Mesothelial cell of epicardium (in vitro differentiated cells): Measurements from ENCODE around the gene PDE6B. TPM values are rescaled to one million over a fixed set of nuclear protein-coding genes. Genes with fewer than 3 reads are reported as not detected.

Source experiments
- DNase-seq, 2 experiments: peaks; one replicate each; pipeline ENCODE4 v3.0.0; 2021; ENCODE audit warnings: low spot score in 2 of 2; ENCODE audit not compliant: unreplicated experiment in 2 of 2
- H3K27ac Mint-ChIP-seq: 2 replicates; pipeline ENCODE4 v1.8.0; 2021; ENCODE audit warnings: mixed read lengths
- H3K27me3 Mint-ChIP-seq: 2 replicates; pipeline ENCODE4 v1.8.0; 2021; ENCODE audit warnings: low read depth, mixed read lengths
- H3K36me3 Mint-ChIP-seq: 2 replicates; pipeline ENCODE4 v1.8.0; 2021; ENCODE audit warnings: mixed read lengths
- H3K4me1 Mint-ChIP-seq: 2 replicates; pipeline ENCODE4 v1.8.0; 2021; ENCODE audit warnings: mixed read lengths
- H3K4me3 Mint-ChIP-seq: 2 replicates; pipeline ENCODE4 v1.8.0; 2021; ENCODE audit warnings: mild to moderate bottlenecking, moderate library complexity, mixed read lengths
- H3K9me3 Mint-ChIP-seq: 2 replicates; pipeline ENCODE4 v1.8.0; 2021; ENCODE audit warnings: mixed read lengths
- total RNA-seq: library from RNA; stranded (reverse); gene quantifications from 3 replicates; pipeline ENCODE4 v1.2.1, GENCODE V29; 2021
- TF ChIP-seq, protein P1 (sequence below): fragments of 200-600 bp; sonication (generic); IDR thresholded peaks from one replicate; pipeline ENCODE4 v1.5.0; 2021; ENCODE audit warnings: antibody characterized with exemption; ENCODE audit not compliant: unreplicated experiment

PDE6B gene
- total RNA-seq, 1 donor from 2014 or later: 11.6 TPM

DNA sequence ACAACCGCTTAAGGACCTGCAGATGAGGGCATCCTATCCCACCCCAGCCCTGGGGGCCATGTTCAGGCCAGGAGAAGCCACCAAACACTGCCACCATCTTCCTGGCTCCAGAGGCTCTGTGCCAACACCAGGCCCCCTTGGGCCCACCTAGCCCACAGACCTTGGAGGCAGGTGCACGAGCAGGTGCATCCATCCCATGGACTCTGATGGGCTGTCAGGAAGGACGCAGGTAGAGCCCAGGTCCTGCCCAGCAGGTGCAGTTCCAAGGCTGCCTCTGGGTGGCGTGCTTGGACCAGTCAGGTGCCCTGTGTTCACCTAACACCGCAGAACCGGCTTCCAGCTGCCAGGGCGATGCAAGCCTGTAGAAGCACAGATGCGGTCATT is 22.8 kb upstream of the PDE6B start:
- Mint-ChIP-seq H3K36me3 (no peaks in the 10 kb centered on the region), H3K4me3 (no peak overlapping the region), H3K27ac (no peak overlapping the region), H3K27me3 (peaks cover 57% of the 10 kb centered on the region), H3K9me3 (no peaks in the 10 kb centered on the region), H3K4me1 (no peaks in the 10 kb centered on the region)
- TF ChIP-seq, protein P1, sequence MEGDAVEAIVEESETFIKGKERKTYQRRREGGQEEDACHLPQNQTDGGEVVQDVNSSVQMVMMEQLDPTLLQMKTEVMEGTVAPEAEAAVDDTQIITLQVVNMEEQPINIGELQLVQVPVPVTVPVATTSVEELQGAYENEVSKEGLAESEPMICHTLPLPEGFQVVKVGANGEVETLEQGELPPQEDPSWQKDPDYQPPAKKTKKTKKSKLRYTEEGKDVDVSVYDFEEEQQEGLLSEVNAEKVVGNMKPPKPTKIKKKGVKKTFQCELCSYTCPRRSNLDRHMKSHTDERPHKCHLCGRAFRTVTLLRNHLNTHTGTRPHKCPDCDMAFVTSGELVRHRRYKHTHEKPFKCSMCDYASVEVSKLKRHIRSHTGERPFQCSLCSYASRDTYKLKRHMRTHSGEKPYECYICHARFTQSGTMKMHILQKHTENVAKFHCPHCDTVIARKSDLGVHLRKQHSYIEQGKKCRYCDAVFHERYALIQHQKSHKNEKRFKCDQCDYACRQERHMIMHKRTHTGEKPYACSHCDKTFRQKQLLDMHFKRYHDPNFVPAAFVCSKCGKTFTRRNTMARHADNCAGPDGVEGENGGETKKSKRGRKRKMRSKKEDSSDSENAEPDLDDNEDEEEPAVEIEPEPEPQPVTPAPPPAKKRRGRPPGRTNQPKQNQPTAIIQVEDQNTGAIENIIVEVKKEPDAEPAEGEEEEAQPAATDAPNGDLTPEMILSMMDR: peak; percentile 63
- peak in 1 of 2 experiments; percentile 63 for DNase-seq

DNA sequence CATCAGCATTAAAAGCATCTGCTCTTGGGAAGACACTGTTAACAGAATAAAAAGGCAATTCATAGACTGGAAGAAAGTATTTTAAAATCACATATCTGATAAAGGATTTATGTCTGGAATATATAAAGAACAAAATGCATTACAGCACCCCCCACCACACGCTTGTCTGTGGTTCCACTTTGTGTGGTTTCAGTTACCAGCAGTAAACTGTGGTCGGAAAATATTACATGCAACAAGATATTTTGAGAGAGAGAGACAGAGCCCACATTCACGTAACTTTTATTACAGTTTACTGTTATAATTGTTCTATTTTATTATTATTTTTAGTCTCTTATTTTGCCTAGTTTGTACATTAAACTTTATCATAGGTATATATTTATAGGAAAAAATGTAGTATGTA is 21.2 kb upstream of the PDE6B start:
- H3K27ac Mint-ChIP-seq: no peak overlapping the region
- H3K27me3 Mint-ChIP-seq: peaks cover 50% of the 10 kb centered on the region
- no peaks in the 10 kb centered on the region for H3K4me1 Mint-ChIP-seq
- no peak overlapping the region for H3K4me3 Mint-ChIP-seq
- H3K36me3 Mint-ChIP-seq: no peaks in the 10 kb centered on the region
- DNase-seq: no peak
- no peaks in the 10 kb centered on the region for H3K9me3 Mint-ChIP-seq
- TF ChIP-seq, protein P1: no peak

DNA sequence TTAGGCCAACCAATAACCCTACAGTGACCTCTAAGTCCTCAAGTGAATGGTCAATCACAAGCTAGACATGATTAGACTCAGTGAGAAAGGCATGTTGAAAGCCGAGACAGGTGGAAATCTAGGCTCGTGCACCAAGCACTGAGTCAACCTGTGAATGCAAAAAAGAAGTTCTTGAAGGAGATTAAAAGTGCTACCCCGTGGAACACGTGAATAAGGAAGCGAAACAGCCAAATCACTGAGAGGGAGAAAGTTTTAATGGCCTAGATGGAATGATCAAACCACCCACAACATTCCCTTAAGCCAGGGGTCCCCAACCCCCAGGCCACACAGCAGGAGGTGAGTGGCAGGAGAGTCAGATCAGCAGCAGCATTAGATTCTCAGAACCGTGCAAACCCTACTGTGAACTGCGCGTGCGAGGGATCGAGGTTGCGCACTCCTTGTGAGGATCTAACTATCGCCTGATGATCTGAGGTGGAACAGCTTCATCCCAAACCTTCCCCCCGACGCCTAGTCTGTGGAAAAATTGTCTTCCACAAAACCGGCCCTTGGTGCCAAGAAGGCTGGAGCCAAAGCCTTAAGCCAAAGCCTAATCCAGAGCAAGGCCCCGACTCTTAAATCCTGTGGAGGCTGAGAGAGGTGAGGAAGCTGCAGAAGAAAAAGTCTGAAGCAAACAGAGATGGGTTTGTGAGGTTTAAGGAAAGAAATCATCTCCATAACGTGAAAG is 19.5 kb upstream of the PDE6B start:
- DNase-seq: no peak
- TF ChIP-seq, protein P1: no peak
- Mint-ChIP-seq H3K27ac (no peak overlapping the region), H3K36me3 (no peaks in the 10 kb centered on the region), H3K9me3 (no peaks in the 10 kb centered on the region), H3K27me3 (peaks cover 52% of the 10 kb centered on the region), H3K4me3 (no peak overlapping the region), H3K4me1 (no peaks in the 10 kb centered on the region)

DNA sequence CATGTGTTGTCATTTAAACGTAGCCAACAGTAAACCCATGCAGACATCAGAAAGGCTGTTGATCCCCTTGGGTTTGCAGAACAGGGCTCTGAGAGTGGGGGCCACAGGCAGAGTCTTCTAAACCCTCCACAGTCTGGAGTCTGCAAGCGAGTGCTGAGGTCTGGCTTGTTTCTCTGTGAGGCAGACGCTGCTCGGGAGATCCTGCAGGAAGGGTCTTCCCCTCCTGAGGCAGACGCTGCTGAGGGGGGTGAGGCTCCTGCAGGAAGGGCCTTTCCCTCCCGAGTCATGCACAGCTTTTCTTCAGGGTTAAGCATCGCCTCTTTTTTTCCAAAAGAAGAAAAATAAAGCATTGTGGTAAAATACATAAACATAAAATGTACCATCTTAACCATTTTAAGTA is 17.1 kb upstream of the PDE6B start:
- TF ChIP-seq, protein P1: no peak
- H3K9me3 Mint-ChIP-seq: no peaks in the 10 kb centered on the region
- no peaks in the 10 kb centered on the region for H3K4me1 Mint-ChIP-seq
- H3K27ac Mint-ChIP-seq: no peak overlapping the region
- peaks cover 49% of the 10 kb centered on the region for H3K27me3 Mint-ChIP-seq
- H3K36me3 Mint-ChIP-seq: no peaks in the 10 kb centered on the region
- no peak for DNase-seq
- no peak overlapping the region for H3K4me3 Mint-ChIP-seq

DNA sequence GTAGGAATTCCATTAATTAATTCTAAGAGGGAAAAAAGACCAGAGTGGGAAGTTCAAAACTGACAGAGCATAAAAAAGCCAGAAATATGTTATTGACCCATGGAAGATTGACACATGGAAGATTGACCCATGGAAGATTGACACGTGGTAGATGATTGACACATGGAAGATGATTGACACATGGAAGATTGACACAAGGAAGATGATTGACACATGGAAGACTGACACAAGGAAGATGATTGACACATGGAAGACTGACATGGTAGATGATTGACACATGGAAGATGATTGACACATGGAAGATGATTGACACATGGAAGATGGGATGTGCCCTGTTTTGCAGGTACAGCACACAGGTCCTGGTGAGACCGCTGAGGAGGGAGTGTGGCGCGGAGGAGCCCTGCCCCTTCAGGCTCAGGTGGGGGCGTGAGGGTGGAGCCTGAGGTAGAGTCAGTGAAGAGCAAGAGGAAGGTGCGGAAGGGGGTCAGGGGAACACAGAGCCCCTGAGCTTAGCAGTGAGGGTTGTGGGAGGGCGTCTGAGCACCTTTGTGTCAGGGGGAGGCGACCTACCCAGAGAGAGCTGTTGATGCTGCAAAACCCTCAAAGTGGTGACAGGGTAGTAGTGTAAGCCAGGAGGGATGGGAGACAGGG is 15.8 kb upstream of the PDE6B start:
- Mint-ChIP-seq H3K27me3 (peaks cover 54% of the 10 kb centered on the region), H3K4me3 (no peak overlapping the region), H3K36me3 (no peaks in the 10 kb centered on the region), H3K4me1 (no peaks in the 10 kb centered on the region), H3K9me3 (no peaks in the 10 kb centered on the region), H3K27ac (no peak overlapping the region)
- TF ChIP-seq, protein P1: no peak
- no peak for DNase-seq
